ENCODE data around the gene C2orf68. TPM values are rescaled to one million over a fixed set of nuclear protein-coding genes. Genes with fewer than 3 reads are reported as not detected.
A peak's percentile ranks its signal among the peaks of the same experiment; 100 is the strongest.

Gene C2orf68
- total and polyA plus RNA-seq, 9 of the 15 experiments (the other 6 are each of a cell fraction or from before 2014, with no cell fraction given), result 22.1 to 50.0 (median 31.8) TPM

DNA sequence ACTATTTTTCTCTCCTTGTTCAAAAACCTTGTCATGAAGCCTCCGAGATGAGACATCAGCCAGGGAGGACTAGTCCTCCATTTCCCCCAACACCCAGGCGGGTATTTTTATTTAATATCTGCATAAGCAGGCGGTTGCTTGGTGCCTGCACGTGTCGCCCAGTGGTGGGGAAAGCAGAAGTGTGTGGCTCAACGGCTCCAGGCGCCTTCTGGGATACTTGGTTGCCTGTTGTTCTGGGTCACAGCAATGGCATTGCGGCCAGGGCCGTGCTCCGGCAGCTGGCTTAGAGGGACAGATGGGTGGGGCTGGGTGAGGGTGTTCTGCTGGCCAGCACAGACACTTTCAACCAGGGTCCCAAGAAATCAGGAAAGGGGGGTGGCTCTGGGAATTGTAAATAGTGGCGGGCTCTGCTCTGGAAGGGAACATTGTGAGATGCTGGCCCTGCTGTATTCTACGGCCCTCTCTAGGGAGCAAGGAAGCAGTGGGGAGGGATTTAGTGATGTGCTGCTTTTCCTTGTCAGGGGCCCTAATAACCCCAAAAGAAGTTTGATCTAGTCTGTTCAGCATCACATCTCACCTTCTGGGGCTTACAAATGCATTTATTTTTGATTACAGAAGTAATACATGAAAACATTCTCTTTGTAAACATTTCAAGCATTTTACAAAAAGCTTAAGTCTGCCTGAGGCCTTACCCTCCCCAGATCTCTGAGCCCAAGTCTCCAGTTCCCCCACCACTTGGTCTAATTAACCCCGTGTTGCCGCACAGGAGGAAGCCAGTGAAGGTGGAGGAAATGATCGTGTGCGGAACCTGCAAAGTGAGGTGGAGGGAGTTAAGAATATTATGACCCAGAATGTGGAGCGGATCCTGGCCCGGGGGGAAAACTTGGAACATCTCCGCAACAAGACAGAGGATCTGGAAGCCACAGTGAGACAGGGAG is 33.4 kb downstream of the C2orf68 start (continued):
- 0 out of 2 replicates have a peak, but pooled peaks have one; percentile 43 for TF ChIP-seq CBFB (CRISPR knock-in tag; IDR thresholded peaks at IDR 0.05)
- no peak for TF ChIP-seq POLR3G (IDR thresholded peaks at IDR 0.05; ENCODE audit: extremely low read depth, insufficient read length, insufficient replicate concordance)
- no peak for TF ChIP-seq CBX3 (IDR thresholded peaks at IDR 0.05; ENCODE audit: borderline replicate concordance in 1 of 2, low read length in 2 of 2)
- no peak for TF ChIP-seq ZC3H11A (IDR thresholded peaks at IDR 0.05; ENCODE audit: low read depth, low read length)
- TF ChIP-seq, protein P1, sequence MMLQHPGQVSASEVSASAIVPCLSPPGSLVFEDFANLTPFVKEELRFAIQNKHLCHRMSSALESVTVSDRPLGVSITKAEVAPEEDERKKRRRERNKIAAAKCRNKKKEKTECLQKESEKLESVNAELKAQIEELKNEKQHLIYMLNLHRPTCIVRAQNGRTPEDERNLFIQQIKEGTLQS (IDR thresholded peaks at IDR 0.05), result no peak
- TF ChIP-seq, protein P1 (CRISPR knock-in tag; conservative IDR thresholded peaks at IDR 0.05), result no peak
- TF ChIP-seq NR2C1 (IDR thresholded peaks at IDR 0.05), result no peak
- peak; percentile 10; the same call in 1 of the 2 replicates for TF ChIP-seq NR2C1 (tag; IDR thresholded peaks at IDR 0.05)
- TF ChIP-seq NR3C1 (CRISPR knock-in tag; IDR thresholded peaks at IDR 0.05), result no peak
- TF ChIP-seq TCF15 (CRISPR knock-in tag; IDR thresholded peaks at IDR 0.05), result peak; percentile 53; the same call in 1 of the 2 replicates
- peak; percentile 87 for TF ChIP-seq L3MBTL2 (IDR thresholded peaks at IDR 0.05)
- peak; percentile 24; the same call in 1 of the 2 replicates for TF ChIP-seq ZFX (CRISPR knock-in tag; IDR thresholded peaks at IDR 0.05)
- TF ChIP-seq ZNF311 (CRISPR knock-in tag; IDR thresholded peaks at IDR 0.05), result no peak
- TF ChIP-seq ZEB2 (IDR thresholded peaks at IDR 0.05), result no peak
- TF ChIP-seq DIDO1 (tag; IDR thresholded peaks at IDR 0.05; ENCODE audit: low read depth), result no peak
- TF ChIP-seq PCBP1 (IDR thresholded peaks at IDR 0.05; ENCODE audit: low read depth, low read length, poor library complexity, severe bottlenecking), result no peak
- no peak for TF ChIP-seq CBX1 (IDR thresholded peaks at IDR 0.05; ENCODE audit: low read depth)
- 0 out of 2 replicates have a peak, but pooled peaks have one; percentile 43 for TF ChIP-seq ERF (CRISPR knock-in tag; IDR thresholded peaks at IDR 0.05)
- TF ChIP-seq, protein P2, sequence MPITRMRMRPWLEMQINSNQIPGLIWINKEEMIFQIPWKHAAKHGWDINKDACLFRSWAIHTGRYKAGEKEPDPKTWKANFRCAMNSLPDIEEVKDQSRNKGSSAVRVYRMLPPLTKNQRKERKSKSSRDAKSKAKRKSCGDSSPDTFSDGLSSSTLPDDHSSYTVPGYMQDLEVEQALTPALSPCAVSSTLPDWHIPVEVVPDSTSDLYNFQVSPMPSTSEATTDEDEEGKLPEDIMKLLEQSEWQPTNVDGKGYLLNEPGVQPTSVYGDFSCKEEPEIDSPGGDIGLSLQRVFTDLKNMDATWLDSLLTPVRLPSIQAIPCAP (CRISPR knock-in tag; IDR thresholded peaks at IDR 0.05; ENCODE audit: borderline replicate concordance), result no peak
- no peak for TF ChIP-seq TAL1 (IDR thresholded peaks at IDR 0.05)
- TF ChIP-seq CHCHD3 (CRISPR knock-in tag; IDR thresholded peaks at IDR 0.05), result no peak
- peak; percentile 31; the same call in 1 of the 2 replicates for TF ChIP-seq GMEB1 (CRISPR knock-in tag; IDR thresholded peaks at IDR 0.05)
- no peak for TF ChIP-seq HDAC2 (IDR thresholded peaks at IDR 0.05)
- TF ChIP-seq SPI1 (IDR thresholded peaks at IDR 0.05; ENCODE audit: borderline replicate concordance, low read depth, low read length), result peak; percentile 88
